K562 (cell line): ENCODE data around the gene AAK1. TPM values are rescaled to one million over a fixed set of nuclear protein-coding genes. Genes with fewer than 3 reads are reported as not detected.

Source experiments
- ATAC-seq: fragments of 200-7000 bp; cut with Tn5 transposase; 3 replicates; pipeline ENCODE4 v1.9.1; 2020; ENCODE audit warnings: moderate library complexity
- BruUV-seq: library from RNA; stranded (reverse); fragments of 400-500 nt; replicated peaks from 2 replicates; lab custom pipeline; 2021; lab: Mats Ljungman, UMichigan
- CTCF ChIA-PET: fragments of 300-600 bp; formaldehyde crosslinking; extraction: SDS; loops from one replicate; lab custom pipeline; 2021; ENCODE audit warnings: low intra/inter-chr PET ratio; lab: Yijun Ruan, JAX
- POLR2A ChIA-PET: fragments of 300-600, 350-650 bp; sonication (Branson Sonifier 250); formaldehyde crosslinking; extraction: SDS; loops from one replicate; lab custom pipeline; 2021; ENCODE audit warnings: antibody characterized with exemption, inconsistent platforms; lab: Yijun Ruan, JAX
- DNase-seq, 4 experiments: peaks; one replicate each; pipeline versions ENCODE4 v3.0.0 to v3.0.0-alpha.2; 2011 to 2018; ENCODE audit warnings: low spot score in 3 of 4, mixed read lengths in 3 of 4; ENCODE audit errors: extremely low read depth in 1 of 4
- FAIRE-seq: peaks from 2 replicates; lab custom pipeline; 2011; peaks lifted over from hg19 to GRCh38; lab: Jason Lieb, UNC
- H2AFZ ChIP-seq: 2 replicates; pipeline ENCODE4 v1.6.0; 2011; ENCODE audit warnings: low read depth, low read length, control low read depth, inconsistent platforms
- H3K27ac ChIP-seq: fragments of 200-600 bp; 3 replicates; pipeline ENCODE4 v1.8.0; 2011; ENCODE audit warnings: low read depth, mild to moderate bottlenecking, control low read depth, inconsistent platforms, low read length, moderate library complexity, mixed read lengths; ENCODE audit errors: extremely low read depth
- H3K27me3 ChIP-seq, 2 experiments: fragments of 300-600 bp in 1 of 2; 2 replicates in 1 of 2; 3 replicates in 1 of 2; pipeline versions ENCODE4 v1.6.0 to v1.8.0; 2011; ENCODE audit warnings: inconsistent platforms in 2 of 2, low read length in 2 of 2, mild to moderate bottlenecking in 1 of 2, mixed read lengths in 1 of 2, moderate library complexity in 1 of 2; ENCODE audit not compliant: control insufficient read depth in 2 of 2, insufficient read depth in 2 of 2
- H3K36me3 ChIP-seq: fragments of 300-600 bp; 3 replicates; pipeline ENCODE4 v1.8.0; 2011; ENCODE audit warnings: mild to moderate bottlenecking, low read length, inconsistent platforms; ENCODE audit not compliant: control insufficient read depth, insufficient read depth
- H3K4me1 ChIP-seq, 2 experiments: fragments of 200-600 bp in 1 of 2; replicated peaks in 1 of 2; 2 replicates in 1 of 2; 3 replicates in 1 of 2; pipeline versions ENCODE4 v1.5.1 to v1.8.0; 2011; ENCODE audit warnings: inconsistent platforms in 2 of 2, low read length in 2 of 2, mild to moderate bottlenecking in 1 of 2, mixed read lengths in 1 of 2, moderate library complexity in 1 of 2; ENCODE audit not compliant: control insufficient read depth in 2 of 2, insufficient read depth in 2 of 2
- H3K4me2 ChIP-seq: 2 replicates; pipeline ENCODE4 v1.6.1; 2011; ENCODE audit warnings: low read length, control low read depth, inconsistent platforms, mixed read lengths; ENCODE audit not compliant: insufficient read depth
- H3K4me3 ChIP-seq: fragments of 200-600 bp; sonication (generic), shearing (Covaris generic); 2 replicates; pipeline ENCODE4 v1.5.1; 2016; ENCODE audit warnings: control low read depth, inconsistent platforms
- H3K79me2 ChIP-seq: fragments of 200-600 bp; 3 replicates; pipeline ENCODE4 v1.8.0; 2011; ENCODE audit warnings: low read length, inconsistent platforms; ENCODE audit not compliant: control insufficient read depth, insufficient read depth
- H3K9ac ChIP-seq, 2 experiments: 2 replicates each; pipeline versions ENCODE4 v1.6.0 to v1.6.1; 2011; ENCODE audit warnings: low read depth in 2 of 2, low read length in 2 of 2, control low read depth in 1 of 2, inconsistent platforms in 1 of 2, mild to moderate bottlenecking in 1 of 2, mixed read lengths in 1 of 2; ENCODE audit not compliant: insufficient read depth in 1 of 2
- H3K9me1 ChIP-seq: one replicate; pipeline ENCODE4 v1.6.0; 2011; ENCODE audit warnings: inconsistent platforms, mild to moderate bottlenecking, low read length, moderate library complexity; ENCODE audit not compliant: control insufficient read depth, insufficient read depth
- H3K9me3 ChIP-seq: replicated peaks from 2 replicates; pipeline ENCODE4 v1.5.1; 2011; ENCODE audit warnings: low read depth, low read length, inconsistent platforms; ENCODE audit not compliant: control insufficient read depth, insufficient read depth
- H4K20me1 ChIP-seq: replicated peaks from 2 replicates; pipeline ENCODE4 v1.6.1; 2011; ENCODE audit warnings: low read length, inconsistent platforms, mixed read lengths; ENCODE audit not compliant: control insufficient read depth, insufficient read depth
- NR2C2 ChIP-seq, 2 experiments: fragments of 200-800 bp in 1 of 2; sonication (Bioruptor generic) in 1 of 2; sonication (generic) in 1 of 2; formaldehyde crosslinking in 1 of 2; IDR thresholded peaks; 2 replicates each; pipeline versions ENCODE4 v1.6.1 to v1.8.0; 2016 to 2022; ENCODE audit warnings: mild to moderate bottlenecking in 1 of 2, missing compliant biosample characterization in 1 of 2, missing genetic modification characterization in 1 of 2, missing genetic modification reagents in 1 of 2
- SREBF2 ChIP-seq: sonication (generic); formaldehyde crosslinking; IDR thresholded peaks from 2 replicates; pipeline ENCODE4 v1.4.0; 2020; ENCODE audit warnings: mild to moderate bottlenecking, missing genetic modification reagents
- ZNF639 ChIP-seq, 2 experiments: fragments of 200-800 bp in 1 of 2; sonication (Bioruptor generic) in 1 of 2; sonication (generic) in 1 of 2; formaldehyde crosslinking in 1 of 2; IDR thresholded peaks in 1 of 2; conservative IDR thresholded peaks in 1 of 2; 2 replicates each; pipeline versions ENCODE4 v1.5.0 to v1.6.1; 2016 to 2020; ENCODE audit warnings: missing compliant biosample characterization in 1 of 2, missing genetic modification characterization in 1 of 2, missing genetic modification reagents in 1 of 2
- WGBS: fragments of 100-300 bp; shearing (Covaris generic); methylation state at CpG from one replicate; pipeline ENCODE4 v1.1.6; 2016; ENCODE audit warnings: low coverage, mixed read lengths; ENCODE audit not compliant: insufficient coverage; ENCODE audit errors: missing lambda C conversion rate; 5-methylcytosine and 5-hydroxymethylcytosine counted together
- in situ Hi-C: fragments of 300-500 bp; cut with MboI; formaldehyde crosslinking; loops from 4 replicates; pipeline ENCODE4 v1.15.0; 2018; ENCODE audit warnings: inconsistent platforms, mixed read lengths
- intact Hi-C: fragments of 100-400 bp; cut with micrococcal nuclease; formaldehyde crosslinking; loops from 2 replicates; pipeline ENCODE4 v1.14.2; 2022
- polyA plus RNA-seq, 8 experiments: library from polyadenylated mRNA; depleted of rRNA in 4 of 8; stranded (reverse) in 5 of 8; unstranded in 3 of 8; fragments of >200 nt; fragmentation: Nextera tagmentation in 2 of 8; fragmentation: Illumina TruSeq in 1 of 8; extraction: Ambion mirVana in 2 of 8; extraction: Trizol in 1 of 8; gene quantifications; 2 replicates each; pipeline versions ENCODE4 v1.2.1 to v1.2.3, GENCODE V29; 2011 to 2014; ENCODE audit warnings: inconsistent platforms in 1 of 8, missing spikeins in 1 of 8
- total RNA-seq, 7 experiments: library from RNA; depleted of rRNA in 6 of 7; stranded (reverse); fragments of >200 nt in 6 of 7; fragmentation: Illumina TruSeq in 2 of 7; extraction: Trizol in 2 of 7; gene quantifications; 2 replicates each; pipeline versions ENCODE4 v1.2.1 to v1.2.3, GENCODE V29; 2011 to 2021; ENCODE audit warnings: low replicate concordance in 1 of 7

AAK1 gene
- total and polyA plus RNA-seq, 9 of the 15 experiments (the other 6 are each of a cell fraction or from before 2014, with no cell fraction given): 0.89 to 17.1 (median 6.0) TPM

- ChIA-PET POLR2A (interaction anchor here (0.6 to 0.7 kb wide), 2 partner anchors 166 to 325 kb away, joined by 3 to 4 read pairs; no protein-coding TSS in a partner anchor), CTCF (no interaction called here)
- BruUV-seq: no TSS peak
Measured at GRCh38 chr2:69544951-69545350, 98.6 kb downstream of the AAK1 start.

GRCh38 chr2:69539549-69539908 lies 104.0 kb downstream of the AAK1 start:
- TF ChIP-seq ZNF639 (CRISPR knock-in tag; conservative IDR thresholded peaks at IDR 0.05 in 1 of 2, IDR thresholded peaks at IDR 0.05 in 1 of 2) (no peak), NR2C2 (CRISPR knock-in tag; IDR thresholded peaks at IDR 0.05) (no peak), NR2C2 (tag; IDR thresholded peaks at IDR 0.05) (0 out of 2 replicates have a peak, but pooled peaks have one; percentile 1)
- CTCF ChIA-PET: no interaction called here
- Histone ChIP-seq H3K36me3 (no peaks in the 10 kb centered on the region; the same call in 2 of the 3 replicates), H4K20me1 (no peaks in the 10 kb centered on the region), H3K9me3 (no peaks in the 10 kb centered on the region), H3K9me1 (no peaks in the 10 kb centered on the region), H2AFZ (no peak overlapping the region), H3K79me2 (no peaks in the 10 kb centered on the region), H3K4me3 (no peak overlapping the region), H3K27me3 (no peaks in the 10 kb centered on the region), H3K9ac (no peak overlapping the region), H3K27ac (no peak overlapping the region), H3K4me1 (no peaks in the 10 kb centered on the region; a peak in 1 of 5 replicates), H3K4me2 (no peak overlapping the region)
- no peak for FAIRE-seq
- POLR2A ChIA-PET: interaction anchor here (0.7 to 1.0 kb wide), 2 partner anchors 11 to 162 kb away, joined by 3 read pairs; no protein-coding TSS in a partner anchor
- intact Hi-C loops (no loop called here), in situ Hi-C loops (no loop called here)
- no peak for ATAC-seq
- DNase-seq: no peak
- no TSS peak for BruUV-seq

More at GRCh38 chr2:69544951-69545350, 98.6 kb downstream of the AAK1 start:
- DNase-seq (no peak), FAIRE-seq (peak; percentile 26), ATAC-seq (no peak)
- Histone ChIP-seq H3K79me2 (no peaks in the 10 kb centered on the region), H4K20me1 (no peaks in the 10 kb centered on the region), H3K4me2 (no peak overlapping the region), H3K4me1 (no peaks in the 10 kb centered on the region), H3K36me3 (no peaks in the 10 kb centered on the region; the same call in 2 of the 3 replicates), H3K9me1 (no peaks in the 10 kb centered on the region), H3K27ac (no peak overlapping the region), H3K4me3 (no peak overlapping the region), H2AFZ (no peak overlapping the region), H3K9ac (no peak overlapping the region), H3K9me3 (no peaks in the 10 kb centered on the region), H3K27me3 (no peaks in the 10 kb centered on the region)
- TF ChIP-seq SREBF2 (CRISPR knock-in tag): no peak
- intact Hi-C loops (no loop called here), in situ Hi-C loops (no loop called here)
- WGBS: 30% methylated on average over 1 of the region's 1 CpG
